Suprapubic skin (tissue), 4 donors: ENCODE measurements around the gene ATG9A.

Experiments
- EP300 ChIP-seq: sonication (generic); formaldehyde crosslinking; IDR thresholded peaks from one replicate; pipeline ENCODE4 v1.6.1; 2017; ENCODE audit warnings: antibody characterized with exemption
- POLR2A ChIP-seq, 2 donors: fragments of 450-650 bp; IDR thresholded peaks; one replicate each; pipeline ENCODE4 v1.6.1; 2017; ENCODE audit warnings: antibody characterized with exemption in 2 of 2, mild to moderate bottlenecking in 2 of 2, moderate library complexity in 2 of 2
- POLR2AphosphoS5 ChIP-seq, 3 donors: sonication (generic); formaldehyde crosslinking; IDR thresholded peaks; one replicate each; pipeline ENCODE4 v1.6.1; 2017; ENCODE audit warnings: antibody characterized with exemption in 3 of 3
- TF ChIP-seq, protein P1 (sequence below), 2 donors: fragments of 200-600 bp in 1 of 2; fragments of 450-650 bp in 1 of 2; sonication (generic) in 1 of 2; IDR thresholded peaks; one replicate each; pipeline ENCODE4 v1.5.1; 2016 to 2019; ENCODE audit warnings: antibody characterized with exemption in 2 of 2, mild to moderate bottlenecking in 1 of 2, moderate library complexity in 1 of 2

- TF ChIP-seq POLR2AphosphoS5 (IDR thresholded peaks at IDR 0.05) (no peak), POLR2A (IDR thresholded peaks at IDR 0.05) (no peak), EP300 (no peak)
- TF ChIP-seq, protein P1, sequence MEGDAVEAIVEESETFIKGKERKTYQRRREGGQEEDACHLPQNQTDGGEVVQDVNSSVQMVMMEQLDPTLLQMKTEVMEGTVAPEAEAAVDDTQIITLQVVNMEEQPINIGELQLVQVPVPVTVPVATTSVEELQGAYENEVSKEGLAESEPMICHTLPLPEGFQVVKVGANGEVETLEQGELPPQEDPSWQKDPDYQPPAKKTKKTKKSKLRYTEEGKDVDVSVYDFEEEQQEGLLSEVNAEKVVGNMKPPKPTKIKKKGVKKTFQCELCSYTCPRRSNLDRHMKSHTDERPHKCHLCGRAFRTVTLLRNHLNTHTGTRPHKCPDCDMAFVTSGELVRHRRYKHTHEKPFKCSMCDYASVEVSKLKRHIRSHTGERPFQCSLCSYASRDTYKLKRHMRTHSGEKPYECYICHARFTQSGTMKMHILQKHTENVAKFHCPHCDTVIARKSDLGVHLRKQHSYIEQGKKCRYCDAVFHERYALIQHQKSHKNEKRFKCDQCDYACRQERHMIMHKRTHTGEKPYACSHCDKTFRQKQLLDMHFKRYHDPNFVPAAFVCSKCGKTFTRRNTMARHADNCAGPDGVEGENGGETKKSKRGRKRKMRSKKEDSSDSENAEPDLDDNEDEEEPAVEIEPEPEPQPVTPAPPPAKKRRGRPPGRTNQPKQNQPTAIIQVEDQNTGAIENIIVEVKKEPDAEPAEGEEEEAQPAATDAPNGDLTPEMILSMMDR (IDR thresholded peaks at IDR 0.05), result no peak
These were observed 40.1 kb upstream of the ATG9A start for GRCh38 chr2:219269362-219270054.
